Skeletal muscle satellite cell (primary cell): Measurements from ENCODE around the gene WFDC10B.
"Not testable (repeated sequence)": the region's sequence is repeated elsewhere in the genome, so short reads cannot be mapped to it uniquely, and the experiment has no call there.

Experiments used
- H3K27me3 ChIP-seq: 2 replicates; pipeline ENCODE4 v1.7.0; 2013; ENCODE audit warnings: low read length; ENCODE audit not compliant: control insufficient read depth, insufficient read depth
- H3K36me3 ChIP-seq: 2 replicates; pipeline ENCODE4 v1.7.0; 2013; ENCODE audit warnings: mild to moderate bottlenecking, control low read depth, low read length; ENCODE audit not compliant: insufficient read depth
- H3K4me1 ChIP-seq: 2 replicates; pipeline ENCODE4 v1.7.0; 2013; ENCODE audit warnings: low read length; ENCODE audit not compliant: control insufficient read depth, insufficient read depth
- H3K4me2 ChIP-seq: 2 replicates; pipeline ENCODE4 v1.7.0; 2013; ENCODE audit warnings: mild to moderate bottlenecking, low read length
- H3K4me3 ChIP-seq: 2 replicates; pipeline ENCODE4 v1.7.0; 2013; ENCODE audit warnings: low read length
- H3K9ac ChIP-seq: 2 replicates; pipeline ENCODE4 v1.7.0; 2013; ENCODE audit warnings: mild to moderate bottlenecking, low read depth, low read length, moderate library complexity
- H3K9me3 ChIP-seq: replicated peaks from 2 replicates; pipeline ENCODE4 v1.7.0; 2013; ENCODE audit warnings: mild to moderate bottlenecking, control low read depth, low read length

The WFDC10B gene

GRCh38 chr20:45701873-45702272 is 2.9 kb downstream of the WFDC10B start, which contains the start of gene WFDC13:
Gene WFDC13 (plus strand): TSS chr20:45702038. CDS start chr20:45702124, 86 bp downstream.
- no peak within 1 kb of the TSS for H3K9ac ChIP-seq
- H3K4me2 ChIP-seq: no peak within 1 kb of the TSS
- no peaks in the 10 kb centered on the region for H3K36me3 ChIP-seq
- H3K4me1 ChIP-seq: no peaks in the 10 kb centered on the region
- peaks cover 26% of the 10 kb centered on the region for H3K27me3 ChIP-seq
- H3K9me3 ChIP-seq: no peaks in the 10 kb centered on the region
- no peak within 1 kb of the TSS for H3K4me3 ChIP-seq

- Histone ChIP-seq H3K4me2 (no peak overlapping the region), H3K4me3 (no peak overlapping the region), H3K36me3 (no peaks in the 10 kb centered on the region), H3K9ac (no peak overlapping the region), H3K4me1 (no peaks in the 10 kb centered on the region), H3K27me3 (peaks cover 26% of the 10 kb centered on the region), H3K9me3 (no peaks in the 10 kb centered on the region)
These were observed 3.7 kb downstream of the WFDC10B start for GRCh38 chr20:45701104-45701503.

- H3K9me3 ChIP-seq: no peaks in the 10 kb centered on the region
- no peak overlapping the region for H3K4me2 ChIP-seq
These were observed 9.3 kb downstream of the WFDC10B start for GRCh38 chr20:45695496-45695895.

DNA sequence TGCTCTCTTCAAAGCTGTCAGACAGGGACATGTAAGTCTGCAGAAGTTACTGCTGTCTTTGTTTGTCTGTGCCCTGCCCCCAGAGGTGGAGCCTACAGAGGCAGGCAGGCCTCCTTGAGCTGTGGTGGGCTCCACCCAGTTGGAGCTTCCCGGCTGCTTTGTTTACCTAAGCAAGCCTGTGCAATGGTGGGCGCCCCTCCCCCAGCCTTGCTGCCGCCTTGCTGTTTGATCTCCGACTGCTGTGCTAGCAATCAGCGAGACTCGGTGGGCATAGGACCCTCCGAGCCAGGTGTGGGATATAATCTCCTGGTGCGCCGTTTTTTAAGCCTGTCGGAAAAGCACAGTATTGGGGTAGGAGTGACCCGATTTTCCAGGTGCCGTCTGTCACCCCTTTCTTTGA is 11.5 kb downstream of the WFDC10B start:
- H3K9me3 ChIP-seq, H3K36me3 ChIP-seq, H3K4me3 ChIP-seq, H3K27me3 ChIP-seq, H3K4me2 ChIP-seq, H3K9ac ChIP-seq, H3K4me1 ChIP-seq: not testable (repeated sequence)

More at GRCh38 chr20:45695496-45695895, 9.3 kb downstream of the WFDC10B start:
- H3K4me1 ChIP-seq: no peaks in the 10 kb centered on the region
- no peak overlapping the region for H3K4me3 ChIP-seq
- H3K27me3 ChIP-seq: no peaks in the 10 kb centered on the region
- H3K9ac ChIP-seq: no peak overlapping the region
- no peaks in the 10 kb centered on the region for H3K36me3 ChIP-seq

GRCh38 chr20:45685896-45686295 is 18.9 kb downstream of the WFDC10B start:
- Histone ChIP-seq H3K36me3 (no peaks in the 10 kb centered on the region), H3K27me3 (peaks cover 4% of the 10 kb centered on the region), H3K9me3 (no peaks in the 10 kb centered on the region), H3K4me3 (no peak overlapping the region), H3K4me1 (no peaks in the 10 kb centered on the region), H3K9ac (no peak overlapping the region), H3K4me2 (no peak overlapping the region)

GRCh38 chr20:45679650-45680049 is 25.2 kb downstream of the WFDC10B start:
- no peaks in the 10 kb centered on the region for H3K4me1 ChIP-seq
- H3K4me2 ChIP-seq: no peak overlapping the region
- no peak overlapping the region for H3K9ac ChIP-seq
- no peaks in the 10 kb centered on the region for H3K9me3 ChIP-seq
- H3K27me3 ChIP-seq: peaks cover 5% of the 10 kb centered on the region
- H3K36me3 ChIP-seq: no peaks in the 10 kb centered on the region
- H3K4me3 ChIP-seq: no peak overlapping the region

GRCh38 chr20:45672765-45673164 is 32.1 kb downstream of the WFDC10B start:
- Histone ChIP-seq H3K4me2 (no peak overlapping the region), H3K9ac (no peak overlapping the region), H3K36me3 (no peaks in the 10 kb centered on the region), H3K27me3 (peaks cover 10% of the 10 kb centered on the region), H3K4me3 (no peak overlapping the region), H3K4me1 (no peaks in the 10 kb centered on the region), H3K9me3 (no peaks in the 10 kb centered on the region)

GRCh38 chr20:45670139-45670538 is 34.7 kb downstream of the WFDC10B start, which contains the start of gene WFDC11:
Gene WFDC11 (minus strand): TSS chr20:45670239. CDS start chr20:45650600, 19,639 bp downstream.
- Histone ChIP-seq H3K27me3 (peaks cover 10% of the 10 kb centered on the region), H3K36me3 (no peaks in the 10 kb centered on the region), H3K4me3 (no peak within 1 kb of the TSS), H3K9me3 (no peaks in the 10 kb centered on the region), H3K4me1 (no peaks in the 10 kb centered on the region), H3K4me2 (no peak within 1 kb of the TSS), H3K9ac (no peak within 1 kb of the TSS)

- H3K27me3 ChIP-seq, H3K9me3 ChIP-seq, H3K4me1 ChIP-seq, H3K36me3 ChIP-seq, H3K4me2 ChIP-seq, H3K9ac ChIP-seq, H3K4me3 ChIP-seq: not testable (repeated sequence)
These were observed 47.8 kb downstream of the WFDC10B start for GRCh38 chr20:45657038-45657437.

- not testable (repeated sequence) for H3K9ac ChIP-seq, H3K4me2 ChIP-seq, H3K27me3 ChIP-seq, H3K36me3 ChIP-seq, H3K9me3 ChIP-seq, H3K4me1 ChIP-seq, H3K4me3 ChIP-seq
These were observed 53.1 kb downstream of the WFDC10B start for GRCh38 chr20:45651726-45652125.

DNA sequence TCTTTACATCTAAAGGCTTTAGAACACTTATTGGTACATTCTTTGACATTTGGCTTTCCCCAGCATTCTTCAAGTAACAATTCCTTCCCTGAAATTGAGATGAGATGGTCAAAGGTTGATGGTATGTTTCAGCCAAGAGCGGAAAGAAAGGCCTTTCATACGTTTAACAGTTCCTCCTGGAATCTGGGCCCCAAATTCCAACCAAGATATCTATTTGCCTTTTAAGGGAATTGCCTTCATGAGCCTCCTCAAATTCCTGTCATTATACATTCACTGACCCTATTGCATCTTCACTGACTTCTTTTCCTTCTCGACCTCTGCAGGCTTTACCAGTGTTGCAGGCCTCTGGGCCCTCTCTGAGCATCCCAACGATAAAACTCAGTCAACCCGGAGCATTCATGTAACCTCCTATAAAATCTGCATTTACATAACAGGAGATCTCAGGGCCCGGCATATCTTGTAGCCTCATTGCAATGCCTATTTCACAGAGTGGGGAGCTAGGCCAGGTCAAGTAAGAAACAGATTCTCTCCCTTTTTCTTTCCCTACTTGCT is 55.4 kb downstream of the WFDC10B start:
- Histone ChIP-seq H3K4me2 (no peak overlapping the region), H3K27me3 (no peaks in the 10 kb centered on the region), H3K9me3 (no peaks in the 10 kb centered on the region), H3K4me1 (no peaks in the 10 kb centered on the region), H3K9ac (no peak overlapping the region), H3K4me3 (no peak overlapping the region), H3K36me3 (no peaks in the 10 kb centered on the region)

DNA sequence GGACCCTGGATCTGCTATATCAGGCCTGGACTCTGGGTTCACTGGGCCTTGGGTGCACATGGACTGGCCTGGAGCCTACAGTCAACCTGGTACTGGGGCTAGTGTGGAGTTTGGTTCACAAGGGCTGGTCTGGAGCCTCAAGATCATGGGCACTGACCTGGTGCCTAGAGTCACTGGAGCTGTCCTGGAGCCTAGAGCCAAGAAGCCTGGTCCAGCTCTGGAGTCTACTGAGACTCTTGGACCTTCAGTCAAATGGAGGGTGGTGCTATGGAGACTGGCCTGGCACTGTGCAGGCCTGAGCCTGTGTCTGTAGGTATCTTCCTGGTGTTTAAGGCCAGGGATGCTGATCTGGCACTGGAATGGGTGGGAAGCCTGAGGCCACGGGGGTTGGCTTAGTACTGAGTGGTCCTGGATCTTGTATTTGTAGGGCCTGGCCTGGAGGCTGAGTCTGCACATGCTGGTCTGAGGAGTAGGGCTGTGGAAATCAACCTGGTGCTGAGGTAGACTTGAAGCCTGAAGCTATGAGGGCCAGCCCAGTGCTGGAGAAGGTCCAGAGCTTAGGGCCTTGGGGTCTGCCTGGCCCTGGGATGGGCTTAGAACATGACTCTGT is 57.3 kb downstream of the WFDC10B start:
- no peak overlapping the region for H3K4me2 ChIP-seq
- H3K9ac ChIP-seq: no peak overlapping the region
- H3K4me3 ChIP-seq: no peak overlapping the region
- H3K27me3 ChIP-seq: peaks cover 3% of the 10 kb centered on the region
- no peaks in the 10 kb centered on the region for H3K36me3 ChIP-seq
- H3K4me1 ChIP-seq: no peaks in the 10 kb centered on the region
- no peaks in the 10 kb centered on the region for H3K9me3 ChIP-seq
